ENCODE data around the gene DHRS2. TPM values are rescaled to one million over a fixed set of nuclear protein-coding genes. Genes with fewer than 3 reads are reported as not detected.
"Not testable (repeated sequence)": the region's sequence is repeated elsewhere in the genome, so short reads cannot be mapped to it uniquely, and the experiment has no call there.

DHRS2 gene
- total and polyA plus RNA-seq, 4 donors: 0.08 to 0.67 (median 0.36) TPM

GRCh38 chr14:23637655-23638413 is 1.7 kb downstream of the DHRS2 start:
- 90 to 93% methylated on average over 17 of the region's 17 CpGs for WGBS, 2 donors
- H3K9ac ChIP-seq (ENCODE audit: insufficient read depth in 1 of 2, low read length in 2 of 2); H3K36me3 ChIP-seq (ENCODE audit: control insufficient read depth in 4 of 4, insufficient read depth in 4 of 4, low read length in 4 of 4); H3K9me3 ChIP-seq (ENCODE audit: control insufficient read depth in 4 of 4, insufficient read depth in 3 of 4, low read length in 3 of 4); H3K27me3 ChIP-seq (ENCODE audit: control insufficient read depth in 3 of 3, insufficient read depth in 3 of 3, low read length in 2 of 3); H3K4me3 ChIP-seq; DNase-seq; ATAC-seq (ENCODE audit: insufficient read depth, low FRiP score); H3K27ac ChIP-seq (ENCODE audit: low read depth in 1 of 2, low read length in 1 of 2): not testable (repeated sequence)
- H3K4me1 ChIP-seq (ENCODE audit: control insufficient read depth in 5 of 5, insufficient read depth in 5 of 5, low read length in 5 of 5): peaks cover 0 to 23% (median 12%) of the 10 kb centered on the region in 5 donors

- no peaks in the 10 kb centered on the region for H3K9me3 ChIP-seq (ENCODE audit: control insufficient read depth in 4 of 4, insufficient read depth in 3 of 4, low read length in 3 of 4)
- WGBS, 2 donors: 87 to 96% methylated on average over 8 of the region's 8 CpGs
- H3K9ac ChIP-seq (ENCODE audit: insufficient read depth in 1 of 2, low read length in 2 of 2): no peak overlapping the region
- no peak for TF ChIP-seq CTCF (IDR thresholded peaks at IDR 0.05; ENCODE audit: control extremely low read depth, extremely low read depth)
- H3K4me3 ChIP-seq: no peak overlapping the region
- H3K36me3 ChIP-seq (ENCODE audit: control insufficient read depth in 4 of 4, insufficient read depth in 4 of 4, low read length in 4 of 4): no peaks in the 10 kb centered on the region
- no peaks in the 10 kb centered on the region for H3K27me3 ChIP-seq (ENCODE audit: control insufficient read depth in 3 of 3, insufficient read depth in 3 of 3, low read length in 2 of 3)
- DNase-seq: no peak
- no peak for ATAC-seq (ENCODE audit: insufficient read depth, low FRiP score)
- H3K27ac ChIP-seq (ENCODE audit: low read depth in 1 of 2, low read length in 1 of 2): no peak overlapping the region
- peaks cover 0 to 23% (median 12%) of the 10 kb centered on the region in 5 donors for H3K4me1 ChIP-seq (ENCODE audit: control insufficient read depth in 5 of 5, insufficient read depth in 5 of 5, low read length in 5 of 5)
Observed at GRCh38 chr14:23638414-23639047, 2.4 kb downstream of the DHRS2 start.

GRCh38 chr14:23639048-23639890 is 3.1 kb downstream of the DHRS2 start:
- Histone ChIP-seq H3K4me3 (no peak overlapping the region), H3K4me1 (ENCODE audit: control insufficient read depth in 5 of 5, insufficient read depth in 5 of 5, low read length in 5 of 5) (peaks cover 0 to 23% (median 12%) of the 10 kb centered on the region in 5 donors), H3K9ac (ENCODE audit: insufficient read depth in 1 of 2, low read length in 2 of 2) (no peak overlapping the region), H3K36me3 (ENCODE audit: control insufficient read depth in 4 of 4, insufficient read depth in 4 of 4, low read length in 4 of 4) (no peaks in the 10 kb centered on the region), H3K9me3 (ENCODE audit: control insufficient read depth in 4 of 4, insufficient read depth in 3 of 4, low read length in 3 of 4) (no peaks in the 10 kb centered on the region), H3K27me3 (ENCODE audit: control insufficient read depth in 3 of 3, insufficient read depth in 3 of 3, low read length in 2 of 3) (no peaks in the 10 kb centered on the region), H3K27ac (ENCODE audit: low read depth in 1 of 2, low read length in 1 of 2) (no peak overlapping the region)
- ATAC-seq (ENCODE audit: insufficient read depth, low FRiP score) (no peak), DNase-seq (no peak)
- TF ChIP-seq CTCF (IDR thresholded peaks at IDR 0.05; ENCODE audit: control extremely low read depth, extremely low read depth): no peak
- WGBS, 2 donors: 90 to 97% methylated on average over 21 of the region's 21 CpGs
